Adipose tissue (tissue), 3 donors: ENCODE measurements around the gene OASL. TPM values are rescaled to one million over a fixed set of nuclear protein-coding genes. Genes with fewer than 3 reads are reported as not detected.

Source experiments
- H3K27ac ChIP-seq: one replicate; pipeline ENCODE4 v1.5.1; 2013; ENCODE audit warnings: low read depth, low read length
- WGBS, 3 donors: extraction: QIAGEN DNeasy Blood & Tissue Kit; methylation state at CpG; one replicate each; pipeline ENCODE4 v1.1.7; 2013; 5-methylcytosine and 5-hydroxymethylcytosine counted together
- polyA plus RNA-seq, 3 donors: library from polyadenylated mRNA; stranded (reverse); fragments of 200-250 nt; gene quantifications; one replicate each; pipeline ENCODE4 v1.2.3, GENCODE V29; 2013
- donor health status: healthy with polysubstance abuse.
- donor health status: Bipolar disorder and iron deficiency.
- donor health status: healthy.

The OASL gene
- polyA plus RNA-seq, 3 donors, result 0.90 to 2.2 (median 1.5) TPM

- WGBS, 3 donors, result 67 to 73% (median 70%) methylated on average over 2 of the region's 2 CpGs
- H3K27ac ChIP-seq, result no peak overlapping the region
These were observed 16.3 kb downstream of the OASL start for GRCh38 chr12:121022713-121023112.

- WGBS, 3 donors, result 49 to 90% (median 83%) methylated on average over 6 of the region's 6 CpGs
These were observed 17.3 kb downstream of the OASL start for GRCh38 chr12:121021754-121022153.

GRCh38 chr12:121018860-121019617, 20.0 kb downstream of the OASL start:
- no peak overlapping the region for H3K27ac ChIP-seq
- WGBS, 3 donors, result 88 to 94% (median 93%) methylated on average over 2 of the region's 2 CpGs

More at GRCh38 chr12:121021754-121022153, 17.3 kb downstream of the OASL start:
- H3K27ac ChIP-seq, result no peak overlapping the region

GRCh38 chr12:121017966-121018491, 21.0 kb downstream of the OASL start:
- no peak overlapping the region for H3K27ac ChIP-seq
- 68 to 88% (median 83%) methylated on average over 15 of the region's 15 CpGs for WGBS, 3 donors

GRCh38 chr12:121015825-121016766, 22.9 kb downstream of the OASL start, which contains the start of gene C12orf43:
Gene C12orf43, minus strand, starts transcription at chr12:121016487. Its CDS starts 13 bp downstream, at chr12:121016474.
- no peak within 1 kb of the TSS for H3K27ac ChIP-seq
- WGBS, 3 donors, result 1% methylated on average over 34 of the region's 34 CpGs

GRCh38 chr12:121013715-121014114, 25.3 kb downstream of the OASL start:
- H3K27ac ChIP-seq, result no peak overlapping the region
- 81 to 90% (median 86%) methylated on average over 3 of the region's 3 CpGs for WGBS, 3 donors

GRCh38 chr12:121011820-121012219, 27.2 kb downstream of the OASL start:
- 78 to 83% (median 80%) methylated on average over 6 of the region's 6 CpGs for WGBS, 3 donors
- no peak overlapping the region for H3K27ac ChIP-seq

GRCh38 chr12:121010860-121011259, 28.2 kb downstream of the OASL start:
- WGBS, 3 donors, result 81 to 93% (median 93%) methylated on average over 8 of the region's 8 CpGs
- H3K27ac ChIP-seq, result no peak overlapping the region

GRCh38 chr12:121009741-121010140, 29.3 kb downstream of the OASL start:
- WGBS, 3 donors, result 37 to 81% (median 77%) methylated on average over 10 of the region's 10 CpGs

GRCh38 chr12:121008347-121009098, 30.5 kb downstream of the OASL start:
- 93 to 96% (median 94%) methylated on average over 8 of the region's 8 CpGs for WGBS, 3 donors
- no peak overlapping the region for H3K27ac ChIP-seq

More at GRCh38 chr12:121009741-121010140, 29.3 kb downstream of the OASL start:
- no peak overlapping the region for H3K27ac ChIP-seq

GRCh38 chr12:121005346-121005815, 33.7 kb downstream of the OASL start:
- WGBS, 3 donors, result 62 to 75% (median 70%) methylated on average over 9 of the region's 9 CpGs
- no peak overlapping the region for H3K27ac ChIP-seq

GRCh38 chr12:121004253-121004815, 34.7 kb downstream of the OASL start:
- H3K27ac ChIP-seq, result no peak overlapping the region
- WGBS, 3 donors, result 86 to 94% (median 93%) methylated on average over 16 of the region's 16 CpGs

GRCh38 chr12:121003650-121004049, 35.4 kb downstream of the OASL start:
- 64 to 86% (median 83%) methylated on average over 4 of the region's 4 CpGs for WGBS, 3 donors
- no peak overlapping the region for H3K27ac ChIP-seq

GRCh38 chr12:121001841-121002483, 37.1 kb downstream of the OASL start:
- H3K27ac ChIP-seq, result no peak overlapping the region
- 83 to 89% (median 83%) methylated on average over 16 of the region's 16 CpGs for WGBS, 3 donors

- no peak overlapping the region for H3K27ac ChIP-seq
- 71 to 93% (median 75%) methylated on average over 11 of the region's 11 CpGs for WGBS, 3 donors
These were observed 38.0 kb downstream of the OASL start for GRCh38 chr12:121001060-121001459.

- 70 to 89% (median 85%) methylated on average over 11 of the region's 11 CpGs for WGBS, 3 donors
- H3K27ac ChIP-seq, result no peak overlapping the region
These were observed 38.5 kb downstream of the OASL start for GRCh38 chr12:121000530-121000929.
